H1 (cell line): Measurements from ENCODE around the gene COL6A6. TPM values are rescaled to one million over a fixed set of nuclear protein-coding genes. Genes with fewer than 3 reads are reported as not detected.

Experiments
- CTCF ChIA-PET: fragments of 300-600 bp; sonication (Branson Sonifier 250); formaldehyde crosslinking; loops from one replicate; lab custom pipeline; 2021; ENCODE audit not compliant: partially characterized antibody; lab: Charles Lee
- POLR2A ChIA-PET: fragments of 300-600 bp; sonication (Branson Sonifier 250); formaldehyde crosslinking; loops from one replicate; lab custom pipeline; 2021; ENCODE audit warnings: inconsistent platforms; ENCODE audit not compliant: partially characterized antibody; lab: Charles Lee
- DNase-seq, 2 experiments: peaks; one replicate each; pipeline versions ENCODE4 v3.0.0 to v3.0.0-alpha.2; 2010 to 2022; ENCODE audit warnings: low spot score in 2 of 2, low read depth in 1 of 2, mixed read lengths in 1 of 2
- FAIRE-seq: peaks from 2 replicates; lab custom pipeline; 2011; peaks lifted over from hg19 to GRCh38; lab: Jason Lieb, UNC
- H2AFZ ChIP-seq: 2 replicates; pipeline ENCODE4 v1.8.1; 2012; ENCODE audit warnings: low read length, inconsistent platforms
- H2AK5ac ChIP-seq: 2 replicates; pipeline ENCODE4 v1.6.1; 2013; ENCODE audit warnings: low read depth, low read length
- H2BK120ac ChIP-seq: replicated peaks from 2 replicates; pipeline ENCODE3; 2013; ENCODE audit warnings: low read depth, low read length, inconsistent platforms
- H2BK12ac ChIP-seq: 2 replicates; pipeline ENCODE4 v1.6.1; 2013; ENCODE audit warnings: low read depth, low read length
- H2BK15ac ChIP-seq: 2 replicates; pipeline ENCODE4 v1.6.1; 2013; ENCODE audit warnings: low read length
- H2BK20ac ChIP-seq: 2 replicates; pipeline ENCODE4 v1.6.1; 2013; ENCODE audit warnings: low read length
- H2BK5ac ChIP-seq: 2 replicates; pipeline ENCODE4 v1.6.1; 2013; ENCODE audit warnings: low read depth, low read length
- H3K14ac ChIP-seq: 2 replicates; pipeline ENCODE4 v1.6.1; 2013; ENCODE audit warnings: inconsistent platforms; ENCODE audit not compliant: insufficient read length
- H3K18ac ChIP-seq: 2 replicates; pipeline ENCODE4 v1.6.1; 2013; ENCODE audit warnings: low read length; ENCODE audit errors: extremely low read depth
- H3K23ac ChIP-seq: 2 replicates; pipeline ENCODE4 v1.6.1; 2013; ENCODE audit warnings: inconsistent platforms; ENCODE audit not compliant: insufficient read length
- H3K23me2 ChIP-seq: 2 replicates; pipeline ENCODE4 v1.6.1; 2013; ENCODE audit warnings: low read depth, low read length
- H3K27ac ChIP-seq: 2 replicates; pipeline ENCODE4 v1.6.1; 2011; ENCODE audit warnings: low read depth, low read length, inconsistent platforms
- H3K27me3 ChIP-seq, 4 experiments: replicated peaks in 1 of 4; 1 replicate in 1 of 4; 2 replicates in 3 of 4; pipeline versions ENCODE4 v1.6.1 to v1.8.1; 2011 to 2013; ENCODE audit warnings: low read length in 3 of 4, mild to moderate bottlenecking in 3 of 4, inconsistent platforms in 2 of 4, mixed read lengths in 2 of 4, moderate library complexity in 1 of 4; ENCODE audit not compliant: control insufficient read depth in 3 of 4, insufficient read depth in 3 of 4; ENCODE audit errors: extremely low read depth in 1 of 4
- H3K36me3 ChIP-seq, 4 experiments: 2 replicates each; pipeline versions ENCODE4 v1.6.1 to v1.8.1; 2011 to 2013; ENCODE audit warnings: mild to moderate bottlenecking in 4 of 4, low read length in 3 of 4, moderate library complexity in 2 of 4, control low read depth in 1 of 4, inconsistent platforms in 1 of 4; ENCODE audit not compliant: insufficient read depth in 4 of 4, control insufficient read depth in 2 of 4
- H3K4ac ChIP-seq: replicated peaks from 2 replicates; pipeline ENCODE3; 2013; ENCODE audit warnings: low read length, low read depth, mixed read lengths, inconsistent platforms; ENCODE audit not compliant: insufficient read length
- H3K4me1 ChIP-seq, 4 experiments: replicated peaks in 1 of 4; 1 replicate in 1 of 4; 2 replicates in 3 of 4; pipeline versions ENCODE4 v1.6.1 to v1.8.1; 2011 to 2013; ENCODE audit warnings: low read length in 3 of 4, inconsistent platforms in 2 of 4, mixed read lengths in 1 of 4; ENCODE audit not compliant: insufficient read depth in 4 of 4, control insufficient read depth in 3 of 4
- H3K4me2 ChIP-seq, 2 experiments: 2 replicates each; pipeline versions ENCODE4 v1.6.1 to v1.8.1; 2011 to 2013; ENCODE audit warnings: low read depth in 2 of 2, low read length in 2 of 2, control low read depth in 1 of 2, inconsistent platforms in 1 of 2, mild to moderate bottlenecking in 1 of 2; ENCODE audit not compliant: insufficient read depth in 1 of 2
- H3K4me3 ChIP-seq, 4 experiments: fragments of 200-600, 300-600 bp in 1 of 4; sonication (generic), shearing (Covaris generic), sonication (Bioruptor Twin) in 1 of 4; 2 replicates each; pipeline versions ENCODE4 v1.5.1 to v1.8.1; 2011 to 2016; ENCODE audit warnings: low read length in 4 of 4, low read depth in 3 of 4, control low read depth in 2 of 4, inconsistent platforms in 2 of 4, mild to moderate bottlenecking in 2 of 4, mixed read lengths in 1 of 4, moderate library complexity in 1 of 4; ENCODE audit not compliant: insufficient read depth in 2 of 4; ENCODE audit errors: extremely low read depth in 1 of 4
- H3K56ac ChIP-seq: replicated peaks from 2 replicates; pipeline ENCODE3; 2013; ENCODE audit warnings: low read depth, mild to moderate bottlenecking, mixed read lengths, low read length, inconsistent platforms; ENCODE audit not compliant: insufficient read length
- H3K79me1 ChIP-seq: 2 replicates; pipeline ENCODE4 v1.6.1; 2013; ENCODE audit warnings: low read depth, low read length, control low read depth
- H3K79me2 ChIP-seq, 2 experiments: 2 replicates each; pipeline versions ENCODE4 v1.6.1 to v1.8.1; 2012 to 2013; ENCODE audit warnings: low read length in 2 of 2, mild to moderate bottlenecking in 2 of 2, inconsistent platforms in 1 of 2; ENCODE audit not compliant: insufficient read depth in 2 of 2, control insufficient read depth in 1 of 2
- H3K9ac ChIP-seq, 4 experiments: replicated peaks in 1 of 4; 1 replicate in 1 of 4; 2 replicates in 3 of 4; pipeline versions ENCODE4 v1.6.1 to v1.8.1; 2011 to 2013; ENCODE audit warnings: low read depth in 3 of 4, low read length in 3 of 4, control low read depth in 2 of 4, mild to moderate bottlenecking in 2 of 4, moderate library complexity in 2 of 4, inconsistent platforms in 1 of 4; ENCODE audit errors: extremely low read depth in 1 of 4
- H3K9me3 ChIP-seq, 2 experiments: 2 replicates each; pipeline versions ENCODE4 v1.6.1 to v1.8.1; 2012 to 2013; ENCODE audit warnings: mild to moderate bottlenecking in 2 of 2, moderate library complexity in 2 of 2, control low read depth in 1 of 2, inconsistent platforms in 1 of 2, low read depth in 1 of 2, low read length in 1 of 2, mixed read lengths in 1 of 2; ENCODE audit not compliant: insufficient read depth in 2 of 2
- H4K20me1 ChIP-seq, 2 experiments: replicated peaks in 1 of 2; 2 replicates each; pipeline versions ENCODE3 to v1.8.1; 2011 to 2013; ENCODE audit warnings: inconsistent platforms in 2 of 2, low read length in 2 of 2, mild to moderate bottlenecking in 1 of 2; ENCODE audit not compliant: insufficient read depth in 2 of 2, control insufficient read depth in 1 of 2
- H4K5ac ChIP-seq: 2 replicates; pipeline ENCODE4 v1.6.1; 2013; ENCODE audit warnings: low read length, low read depth, mixed read lengths, inconsistent platforms; ENCODE audit not compliant: insufficient read length
- H4K8ac ChIP-seq: 2 replicates; pipeline ENCODE4 v1.8.0; 2013; ENCODE audit warnings: mild to moderate bottlenecking, moderate library complexity, low read length, inconsistent platforms; ENCODE audit not compliant: insufficient read depth; ENCODE audit errors: extremely low read depth
- H4K91ac ChIP-seq: replicated peaks from 2 replicates; pipeline ENCODE3; 2013; ENCODE audit warnings: low read length, mixed read lengths, inconsistent platforms; ENCODE audit not compliant: insufficient read length
- ASH2L ChIP-seq: fragments of 200-600, 300-600 bp; sonication (generic); IDR thresholded peaks from one replicate; pipeline ENCODE4 v1.7.1; 2017; ENCODE audit warnings: low read length
- CBX8 ChIP-seq: fragments of 300-800, 300-1000 bp; sonication (generic); IDR thresholded peaks from 2 replicates; pipeline ENCODE4 v1.7.1; 2016; ENCODE audit warnings: low read depth, low read length, borderline replicate concordance
- CREB1 ChIP-seq: IDR thresholded peaks from 2 replicates; pipeline ENCODE4 v1.6.1; 2012; ENCODE audit warnings: inconsistent platforms
- EP300 ChIP-seq, 2 experiments: IDR thresholded peaks; 1 replicate in 1 of 2; 2 replicates in 1 of 2; pipeline ENCODE4 v1.6.1; 2011 to 2012; ENCODE audit warnings: low read depth in 2 of 2, low read length in 2 of 2, mild to moderate bottlenecking in 2 of 2, borderline replicate concordance in 1 of 2, inconsistent platforms in 1 of 2, moderate library complexity in 1 of 2
- EZH2 ChIP-seq: fragments of 200-600 bp; sonication (generic); IDR thresholded peaks from 2 replicates; pipeline ENCODE4 v1.7.1; 2012; ENCODE audit warnings: low read depth, mild to moderate bottlenecking, moderate library complexity, low read length, inconsistent platforms; ENCODE audit not compliant: severe bottlenecking
- GABPA ChIP-seq: IDR thresholded peaks from 2 replicates; pipeline ENCODE4 v1.6.1; 2011; ENCODE audit warnings: mild to moderate bottlenecking, low read length, moderate library complexity, borderline replicate concordance; ENCODE audit not compliant: insufficient read depth
- NRF1 ChIP-seq: IDR thresholded peaks from 2 replicates; pipeline ENCODE4 v1.6.1; 2011; ENCODE audit warnings: mild to moderate bottlenecking, low read depth, low read length, improper control_type of control experiment
- SP1 ChIP-seq: IDR thresholded peaks from 2 replicates; pipeline ENCODE4 v1.6.1; 2011; ENCODE audit warnings: low read depth, low read length
- SP4 ChIP-seq: IDR thresholded peaks from 2 replicates; pipeline ENCODE4 v1.6.1; 2012; ENCODE audit warnings: low read length, inconsistent platforms
- WGBS, 2 experiments: shearing (Covaris generic) in 1 of 2; methylation state at CpG; one replicate each; pipeline versions ENCODE4 v1.1.6 to v1.1.7; 2013 to 2015; ENCODE audit warnings: low lambda C conversion rate in 2 of 2, mixed read lengths in 2 of 2, inconsistent platforms in 1 of 2, low coverage in 1 of 2, missing lambda C conversion rate in 1 of 2; ENCODE audit not compliant: insufficient replicate concordance in 2 of 2, insufficient coverage in 1 of 2, insufficient read length in 1 of 2; ENCODE audit errors: extremely low coverage in 1 of 2, missing lambda C conversion rate in 1 of 2; 5-methylcytosine and 5-hydroxymethylcytosine counted together
- polyA plus RNA-seq, 7 experiments: library from polyadenylated mRNA; depleted of rRNA in 3 of 7; stranded (reverse) in 5 of 7; unstranded in 2 of 7; fragments of >200 nt in 5 of 7; fragments of 200-250 nt in 2 of 7; gene quantifications; 1 replicate in 5 of 7; 2 replicates in 1 of 7; 4 replicates in 1 of 7; pipeline versions ENCODE4 v1.2.1 to v1.2.3, GENCODE V29; 2011 to 2013; ENCODE audit warnings: missing spikeins in 2 of 7, mixed read lengths in 2 of 7
- total RNA-seq: library from RNA; stranded (reverse); fragmentation: NEBNext Ultra II Directional; extraction: Animal tissue kit (Norgen Biotek cat#: 25700); gene quantifications from 2 replicates; pipeline ENCODE4 v1.2.1, GENCODE V29; 2021

Gene COL6A6
- total and polyA plus RNA-seq, 2 of the 8 experiments (the other 6 are each of a cell fraction or from before 2014, with no cell fraction given): 0.02 to 0.09 TPM

DNA sequence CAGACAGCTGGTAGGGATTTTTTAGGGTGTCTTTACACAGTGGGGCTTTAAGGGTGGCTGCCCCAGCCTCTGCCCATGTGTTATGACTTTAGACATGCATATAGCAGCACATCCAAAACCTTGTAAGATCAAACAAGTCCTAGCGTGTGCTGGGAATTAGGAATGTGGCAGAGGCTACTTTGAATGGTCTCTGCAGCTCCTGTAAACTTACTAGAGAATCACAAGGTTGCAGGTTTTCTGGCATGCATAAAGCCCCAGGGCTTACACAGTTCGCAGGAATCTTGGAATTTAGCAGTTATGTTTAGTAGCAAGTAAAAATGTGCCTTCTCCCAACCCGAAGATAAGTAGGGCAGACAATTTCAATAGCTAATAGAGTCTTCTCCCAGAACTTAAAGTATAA, 46.9 kb upstream of the COL6A6 start:
- ChIA-PET POLR2A (no interaction called here), CTCF (no interaction called here)
- no peaks in the 10 kb centered on the region for H3K23me2 ChIP-seq
- no peak overlapping the region for H3K9ac ChIP-seq
- FAIRE-seq (no peak), DNase-seq (no peak)
- H3K36me3 ChIP-seq: no peaks in the 10 kb centered on the region
- H3K79me2 ChIP-seq: no peaks in the 10 kb centered on the region
- no peak overlapping the region for H3K4ac ChIP-seq
- TF ChIP-seq SP1 (no peak), CBX8 (no peak), EP300 (IDR thresholded peaks at IDR 0.05; ENCODE audit: borderline replicate concordance in 1 of 2, low read depth in 2 of 2, low read length in 2 of 2) (no peak), CREB1 (no peak), SP4 (no peak), GABPA (no peak), ASH2L (no peak), NRF1 (no peak), EZH2 (no peak)
- H2BK20ac ChIP-seq: no peak overlapping the region
- no peaks in the 10 kb centered on the region for H3K4me1 ChIP-seq
- no peak overlapping the region for H3K14ac ChIP-seq
- H4K5ac ChIP-seq: no peak overlapping the region
- 85% methylated on average over 3 of the region's 3 CpGs; no CpG with 5 or more reads in 1 of the 2 experiments for WGBS, 2 experiments
- H3K56ac ChIP-seq: no peak overlapping the region
- H2BK12ac ChIP-seq: no peak overlapping the region
- H3K4me2 ChIP-seq: no peak overlapping the region
- H2BK5ac ChIP-seq: no peak overlapping the region
- H3K9me3 ChIP-seq: peaks cover 0 to 3% of the 10 kb centered on the region in 2 experiments; a peak in 1 of 4 replicates
- H2AK5ac ChIP-seq: no peak overlapping the region
- H3K27ac ChIP-seq: no peak overlapping the region
- no peaks in the 10 kb centered on the region for H3K79me1 ChIP-seq
- H3K27me3 ChIP-seq: no peaks in the 10 kb centered on the region
- no peak overlapping the region for H2AFZ ChIP-seq
- H3K18ac ChIP-seq: no peak overlapping the region
- no peak overlapping the region for H3K4me3 ChIP-seq
- no peak overlapping the region for H4K91ac ChIP-seq
- H4K8ac ChIP-seq: no peak overlapping the region
- H2BK120ac ChIP-seq: no peak overlapping the region
- no peak overlapping the region for H2BK15ac ChIP-seq
- no peak overlapping the region for H3K23ac ChIP-seq
- no peaks in the 10 kb centered on the region for H4K20me1 ChIP-seq
